Adrenal gland (tissue), 12 donors: ENCODE data around the gene TULP3. TPM values are rescaled to one million over a fixed set of nuclear protein-coding genes. Genes with fewer than 3 reads are reported as not detected.

Experiments
- DNase-seq, 7 donors: peaks; one replicate each; pipeline ENCODE4 v3.0.0-alpha.2; 2019 to 2020
- H3K27ac ChIP-seq, 5 donors: fragments of 200-600 bp; sonication (generic) in 4 of 5; 1 replicate in 3 of 5; 2 replicates in 2 of 5; pipeline versions ENCODE4 v1.5.1 to v1.8.0; 2016 to 2020; ENCODE audit warnings: mild to moderate bottlenecking in 1 of 5
- H3K27me3 ChIP-seq: fragments of 200-600 bp; 2 replicates; pipeline ENCODE4 v1.8.0; 2021
- H3K36me3 ChIP-seq, 2 donors: fragments of 200-600 bp; replicated peaks in 1 of 2; 1 replicate in 1 of 2; 2 replicates in 1 of 2; pipeline versions ENCODE4 v1.5.1 to v1.8.0; 2018 to 2022
- H3K4me1 ChIP-seq, 2 donors: fragments of 200-600 bp; replicated peaks in 1 of 2; 1 replicate in 1 of 2; 2 replicates in 1 of 2; pipeline versions ENCODE4 v1.5.1 to v1.8.0; 2018 to 2021
- H3K4me3 ChIP-seq, 4 donors: fragments of 200-600 bp; sonication (generic) in 3 of 4; one replicate each; pipeline ENCODE4 v1.5.1; 2016 to 2018
- H3K9me3 ChIP-seq, 3 donors: fragments of 200-600 bp; sonication (generic) in 1 of 3; replicated peaks in 1 of 3; 1 replicate in 2 of 3; 2 replicates in 1 of 3; pipeline versions ENCODE4 v1.5.1 to v1.8.0; 2016 to 2021
- POLR2A ChIP-seq, 2 donors: fragments of 450-650 bp; IDR thresholded peaks; one replicate each; pipeline ENCODE4 v1.6.1; 2017; ENCODE audit warnings: antibody characterized with exemption in 2 of 2, mild to moderate bottlenecking in 2 of 2, moderate library complexity in 1 of 2
- WGBS, 4 donors: extraction: QIAGEN DNeasy Blood & Tissue Kit in 2 of 4; methylation state at CpG; one replicate each; pipeline versions ENCODE4 v1.1.5 to v1.1.7; 2013 to 2017; 5-methylcytosine and 5-hydroxymethylcytosine counted together
- intact Hi-C, 2 donors: fragments of 100-400 bp; cut with DNase I; formaldehyde crosslinking; loops; one replicate each; pipeline versions ENCODE4 v1.14.1 to v1.15.0; 2022 to 2023
- polyA plus RNA-seq, 3 donors: library from polyadenylated mRNA; stranded (reverse); fragments of 200-250 nt in 2 of 3; fragments of 350-450 nt in 1 of 3; fragmentation: Illumina TruSeq in 1 of 3; extraction: RNeasy Lipid Tissue Mini Kit (QIAGEN cat#74804) in 1 of 3; gene quantifications; one replicate each; pipeline ENCODE4 v1.2.3, GENCODE V29; 2013 to 2014
- total RNA-seq, 9 donors: library from RNA; depleted of rRNA in 4 of 9; stranded (reverse); fragments of >200 nt in 4 of 9; fragments of 120-200 nt in 1 of 9; fragmentation: NEBNext Ultra II Directional in 1 of 9; extraction: Animal tissue kit (Norgen Biotek cat#: 25700) in 1 of 9; gene quantifications; one replicate each; pipeline versions ENCODE4 v1.1.0 to v1.2.4, GENCODE V29; 2013 to 2023
- TF ChIP-seq, protein P1 (sequence below), 6 experiments: fragments of 450-650 bp in 4 of 6; fragments of 200-600 bp in 2 of 6; sonication (generic) in 1 of 6; IDR thresholded peaks; 1 replicate in 5 of 6; 2 replicates in 1 of 6; pipeline versions ENCODE4 v1.5.1 to v1.8.0; 2016 to 2021; ENCODE audit warnings: antibody characterized with exemption in 6 of 6, mild to moderate bottlenecking in 2 of 6, moderate library complexity in 1 of 6
- donor health status: healthy with polysubstance abuse.
- donor health status: Bipolar disorder and iron deficiency.
- donor health status: DM: yes; HTN: yes; CAD: no.
- donor health status: DM: no; HTN: no; CAD: no.
- donor health status: DM: no; HTN: no; CAD: no.
- donor health status: DM: yes; HTN: yes; CAD: no.

TULP3 gene
- total and polyA plus RNA-seq, 12 donors, result 16.9 to 40.5 (median 25.0) TPM

DNA sequence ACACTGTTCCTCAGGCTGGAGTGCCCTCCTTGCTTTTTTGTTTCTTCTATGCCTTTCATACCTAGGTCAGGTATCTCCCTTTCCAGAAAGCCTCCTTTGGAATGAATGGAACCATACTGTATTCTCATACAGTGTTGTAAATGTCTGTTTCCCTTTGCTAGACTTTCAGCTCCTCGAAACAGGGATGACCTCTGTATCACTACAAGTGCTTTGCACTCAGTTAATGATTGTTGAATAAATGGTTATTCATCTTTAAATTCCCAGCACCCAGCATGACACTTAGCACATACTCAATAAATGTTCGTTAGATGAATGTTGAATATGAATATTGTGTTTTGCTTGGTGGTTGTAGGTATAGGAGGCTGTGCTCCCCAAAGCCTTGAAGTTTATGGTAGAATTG lies 5.9 kb upstream of the TULP3 start:
- 82 to 94% (median 85%) methylated on average over 2 of the region's 2 CpGs for whole genome bisulfite sequencing, 4 donors
- H3K27ac ChIP-seq, result no peak overlapping the region
- no peak for DNase-seq
- intact Hi-C loops, result loop anchor here (10.0 kb wide), 2 partner anchors 60 to 150 kb away; no protein-coding TSS in a partner anchor
- H3K4me1 ChIP-seq, result peaks cover 0 to 6% of the 10 kb centered on the region in 2 donors
- H3K27me3 ChIP-seq, result no peaks in the 10 kb centered on the region
- no peaks in the 10 kb centered on the region for H3K9me3 ChIP-seq
- H3K36me3 ChIP-seq, result peaks cover 0 to 6% of the 10 kb centered on the region in 2 donors
- H3K4me3 ChIP-seq, result no peak overlapping the region
- TF ChIP-seq, protein P1, sequence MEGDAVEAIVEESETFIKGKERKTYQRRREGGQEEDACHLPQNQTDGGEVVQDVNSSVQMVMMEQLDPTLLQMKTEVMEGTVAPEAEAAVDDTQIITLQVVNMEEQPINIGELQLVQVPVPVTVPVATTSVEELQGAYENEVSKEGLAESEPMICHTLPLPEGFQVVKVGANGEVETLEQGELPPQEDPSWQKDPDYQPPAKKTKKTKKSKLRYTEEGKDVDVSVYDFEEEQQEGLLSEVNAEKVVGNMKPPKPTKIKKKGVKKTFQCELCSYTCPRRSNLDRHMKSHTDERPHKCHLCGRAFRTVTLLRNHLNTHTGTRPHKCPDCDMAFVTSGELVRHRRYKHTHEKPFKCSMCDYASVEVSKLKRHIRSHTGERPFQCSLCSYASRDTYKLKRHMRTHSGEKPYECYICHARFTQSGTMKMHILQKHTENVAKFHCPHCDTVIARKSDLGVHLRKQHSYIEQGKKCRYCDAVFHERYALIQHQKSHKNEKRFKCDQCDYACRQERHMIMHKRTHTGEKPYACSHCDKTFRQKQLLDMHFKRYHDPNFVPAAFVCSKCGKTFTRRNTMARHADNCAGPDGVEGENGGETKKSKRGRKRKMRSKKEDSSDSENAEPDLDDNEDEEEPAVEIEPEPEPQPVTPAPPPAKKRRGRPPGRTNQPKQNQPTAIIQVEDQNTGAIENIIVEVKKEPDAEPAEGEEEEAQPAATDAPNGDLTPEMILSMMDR (IDR thresholded peaks at IDR 0.05), result no peak
- TF ChIP-seq POLR2A (IDR thresholded peaks at IDR 0.05), result no peak

DNA sequence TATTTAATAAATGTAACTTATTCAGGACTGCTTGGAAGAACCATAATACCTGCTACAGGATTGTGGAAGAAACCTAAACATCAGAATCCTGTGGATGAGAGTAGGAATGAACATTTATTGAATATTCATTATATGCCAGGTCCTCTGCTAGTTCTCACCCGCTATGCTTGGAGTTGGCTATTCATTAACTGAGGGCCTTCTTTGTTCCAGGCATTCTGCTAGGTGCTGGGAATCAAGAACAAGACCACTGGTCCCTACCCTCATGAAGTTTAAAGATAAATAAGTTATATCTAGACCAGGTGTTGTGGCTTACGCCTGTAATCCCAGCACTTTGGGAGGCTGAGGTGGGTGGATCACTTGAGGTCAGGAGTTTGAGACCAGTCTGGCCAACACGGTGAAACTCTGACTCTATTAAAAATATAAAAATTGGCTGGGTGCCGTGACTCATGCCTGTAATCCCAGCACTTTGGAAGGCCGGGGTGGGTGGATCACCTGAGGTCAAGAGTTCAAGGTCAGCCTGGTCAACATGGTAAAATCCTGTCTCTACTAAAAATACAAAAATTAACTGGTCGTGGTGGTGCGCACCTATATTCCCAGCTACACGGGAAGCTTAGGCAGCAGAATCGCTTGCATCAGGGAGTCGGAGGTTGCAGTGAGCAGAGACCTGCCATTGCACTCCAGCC lies 3.8 kb upstream of the TULP3 start:
- H3K9me3 ChIP-seq, result no peaks in the 10 kb centered on the region
- peaks cover 0 to 6% of the 10 kb centered on the region in 2 donors for H3K36me3 ChIP-seq
- intact Hi-C loops, result loop anchor here (10.0 kb wide), 2 partner anchors 58 to 148 kb away; no protein-coding TSS in a partner anchor
- H3K27me3 ChIP-seq, result no peaks in the 10 kb centered on the region
- H3K4me3 ChIP-seq, result no peak overlapping the region
- WGBS, 4 donors, result 82 to 84% (median 82%) methylated on average over 10 of the region's 10 CpGs
- peaks cover 8 to 18% of the 10 kb centered on the region in 2 donors for H3K4me1 ChIP-seq
- DNase-seq, result no peak
- no peak overlapping the region for H3K27ac ChIP-seq
- TF ChIP-seq POLR2A (IDR thresholded peaks at IDR 0.05), result no peak
- TF ChIP-seq, protein P1 (IDR thresholded peaks at IDR 0.05), result no peak

DNA sequence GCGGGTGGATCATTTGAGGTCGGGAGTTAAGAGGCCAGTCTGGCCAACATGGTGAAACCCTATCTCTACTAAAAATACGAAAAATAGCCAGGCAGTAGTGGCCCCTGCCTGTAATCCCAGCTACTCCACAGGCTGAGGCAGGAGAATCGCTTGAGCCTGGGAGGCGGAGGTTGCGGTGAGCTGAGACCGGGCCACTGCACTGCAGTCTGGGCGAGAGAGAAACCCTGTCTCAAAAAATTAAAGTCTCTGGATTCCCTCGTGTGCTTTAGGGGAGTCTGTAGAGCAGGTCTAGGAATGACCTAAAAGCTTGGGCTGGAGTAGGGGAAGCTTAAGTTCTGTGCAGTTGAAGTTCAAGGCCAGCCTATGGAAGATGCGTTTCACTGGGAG lies 697 bp upstream of the TULP3 start:
- intact Hi-C loops, result no loop called here

More for the DNA sequence above, 697 bp upstream of the TULP3 start:
- Histone ChIP-seq H3K27me3 (no peaks in the 10 kb centered on the region), H3K36me3 (peaks cover 0 to 6% of the 10 kb centered on the region in 2 donors), H3K4me3 (peak overlapping the region in 1 of 4 donors; percentile 99), H3K27ac (peak overlapping the region in 4 of 5 donors; percentile 47 to 99 (median 82)), H3K4me1 (peaks cover 25 to 43% of the 10 kb centered on the region in 2 donors), H3K9me3 (no peaks in the 10 kb centered on the region)
- DNase-seq, result no peak
- 60 to 70% (median 63%) methylated on average over 9 to 10 of the region's 10 CpGs for WGBS, 4 donors
- no peak for TF ChIP-seq POLR2A (IDR thresholded peaks at IDR 0.05)
- TF ChIP-seq, protein P1 (IDR thresholded peaks at IDR 0.05), result no peak
